Measurements from ENCODE around the gene WASF3. TPM values are rescaled to one million over a fixed set of nuclear protein-coding genes. Genes with fewer than 3 reads are reported as not detected.

Gene WASF3
- total RNA-seq, 1 donor from 2014 or later: 20.0 TPM

GRCh38 chr13:26541678-26542568 lies 15.6 kb upstream of the WASF3 start:
- Mint-ChIP-seq H3K9me3 (ENCODE audit: unreplicated experiment) (no peaks in the 10 kb centered on the region), H3K4me3 (ENCODE audit: unreplicated experiment) (no peak overlapping the region), H3K36me3 (ENCODE audit: unreplicated experiment) (no peaks in the 10 kb centered on the region), H3K27me3 (ENCODE audit: unreplicated experiment) (peaks cover 47% of the 10 kb centered on the region), H3K4me1 (ENCODE audit: unreplicated experiment) (peaks cover 6% of the 10 kb centered on the region), H3K27ac (ENCODE audit: unreplicated experiment) (no peak overlapping the region)
- no peak for TF ChIP-seq CTCF (IDR thresholded peaks at IDR 0.05)
- peak; percentile 56 for DNase-seq (ENCODE audit: extremely low spot score, unreplicated experiment)

- Mint-ChIP-seq H3K9me3 (ENCODE audit: unreplicated experiment) (no peaks in the 10 kb centered on the region), H3K36me3 (ENCODE audit: unreplicated experiment) (no peaks in the 10 kb centered on the region), H3K27ac (ENCODE audit: unreplicated experiment) (no peak overlapping the region), H3K4me1 (ENCODE audit: unreplicated experiment) (no peaks in the 10 kb centered on the region), H3K27me3 (ENCODE audit: unreplicated experiment) (peaks cover 39% of the 10 kb centered on the region), H3K4me3 (ENCODE audit: unreplicated experiment) (no peak overlapping the region)
- DNase-seq (ENCODE audit: extremely low spot score, unreplicated experiment): no peak
- no peak for TF ChIP-seq CTCF (IDR thresholded peaks at IDR 0.05)
Measured at GRCh38 chr13:26544707-26545106, 12.8 kb upstream of the WASF3 start.

- TF ChIP-seq CTCF (IDR thresholded peaks at IDR 0.05): no peak
- no peaks in the 10 kb centered on the region for H3K4me1 Mint-ChIP-seq (ENCODE audit: unreplicated experiment)
- no peak for DNase-seq (ENCODE audit: extremely low spot score, unreplicated experiment)
- H3K27ac Mint-ChIP-seq (ENCODE audit: unreplicated experiment): no peak overlapping the region
- no peaks in the 10 kb centered on the region for H3K9me3 Mint-ChIP-seq (ENCODE audit: unreplicated experiment)
- H3K27me3 Mint-ChIP-seq (ENCODE audit: unreplicated experiment): peaks cover 44% of the 10 kb centered on the region
- no peak overlapping the region for H3K4me3 Mint-ChIP-seq (ENCODE audit: unreplicated experiment)
- no peaks in the 10 kb centered on the region for H3K36me3 Mint-ChIP-seq (ENCODE audit: unreplicated experiment)
Measured at GRCh38 chr13:26548205-26548765, 9.2 kb upstream of the WASF3 start.

- Mint-ChIP-seq H3K4me1 (ENCODE audit: unreplicated experiment) (no peaks in the 10 kb centered on the region), H3K27ac (ENCODE audit: unreplicated experiment) (no peak overlapping the region), H3K36me3 (ENCODE audit: unreplicated experiment) (no peaks in the 10 kb centered on the region), H3K4me3 (ENCODE audit: unreplicated experiment) (no peak overlapping the region), H3K27me3 (ENCODE audit: unreplicated experiment) (peaks cover 38% of the 10 kb centered on the region), H3K9me3 (ENCODE audit: unreplicated experiment) (no peaks in the 10 kb centered on the region)
- no peak for DNase-seq (ENCODE audit: extremely low spot score, unreplicated experiment)
- TF ChIP-seq CTCF (IDR thresholded peaks at IDR 0.05): no peak
Measured at GRCh38 chr13:26549713-26550112, 7.8 kb upstream of the WASF3 start.

GRCh38 chr13:26551255-26551860 lies 6.1 kb upstream of the WASF3 start:
- Mint-ChIP-seq H3K4me3 (ENCODE audit: unreplicated experiment) (no peak overlapping the region), H3K4me1 (ENCODE audit: unreplicated experiment) (no peaks in the 10 kb centered on the region), H3K9me3 (ENCODE audit: unreplicated experiment) (no peaks in the 10 kb centered on the region), H3K27me3 (ENCODE audit: unreplicated experiment) (peaks cover 47% of the 10 kb centered on the region), H3K36me3 (ENCODE audit: unreplicated experiment) (no peaks in the 10 kb centered on the region), H3K27ac (ENCODE audit: unreplicated experiment) (no peak overlapping the region)
- DNase-seq (ENCODE audit: extremely low spot score, unreplicated experiment): no peak
- no peak for TF ChIP-seq CTCF (IDR thresholded peaks at IDR 0.05)

Measured in osteocyte (in vitro differentiated cells).